Hippocampal formation (tissue), 2 donors: ENCODE measurements around the gene EXOC8.
"Not testable (repeated sequence)": the region's sequence is repeated elsewhere in the genome, so short reads cannot be mapped to it uniquely, and the experiment has no call there.

Source experiments
- DNase-seq, 2 donors: peaks; one replicate each; lab custom pipeline; 2025; lab: John Stamatoyannopoulos, UW

Gene EXOC8

GRCh38 chr1:231354330-231355020 lies 16.8 kb upstream of the EXOC8 start:
- DNase-seq: no peak

GRCh38 chr1:231353086-231353485 lies 15.4 kb upstream of the EXOC8 start:
- no peak for DNase-seq

- DNase-seq: no peak
Measured at GRCh38 chr1:231351816-231352215, 14.2 kb upstream of the EXOC8 start.

GRCh38 chr1:231348856-231349255 lies 11.2 kb upstream of the EXOC8 start:
- DNase-seq: not testable (repeated sequence)

- no peak for DNase-seq
Measured at GRCh38 chr1:231348442-231348841, 10.8 kb upstream of the EXOC8 start.

GRCh38 chr1:231347961-231348360 lies 10.3 kb upstream of the EXOC8 start:
- DNase-seq: no peak

GRCh38 chr1:231340328-231341013 lies 2.8 kb upstream of the EXOC8 start:
- DNase-seq: no peak

- DNase-seq: no peak
Measured at GRCh38 chr1:231338270-231339128, 847 bp upstream of the EXOC8 start, which contains the start of gene SPRTN. Gene SPRTN (plus strand): TSS chr1:231338293. CDS start chr1:231338384, 91 bp downstream.

- no peak for DNase-seq
Measured at GRCh38 chr1:231337043-231337471, 595 bp downstream of the EXOC8 start.

- DNase-seq: no peak
Measured at GRCh38 chr1:231335663-231336602, 1.7 kb downstream of the EXOC8 start.

GRCh38 chr1:231334952-231335351 lies 2.7 kb downstream of the EXOC8 start:
- no peak for DNase-seq

- DNase-seq: no peak
Measured at GRCh38 chr1:231334079-231334666, 3.5 kb downstream of the EXOC8 start.

GRCh38 chr1:231332761-231333160 lies 4.9 kb downstream of the EXOC8 start:
- no peak for DNase-seq

- no peak for DNase-seq
Measured at GRCh38 chr1:231329483-231329882, 8.2 kb downstream of the EXOC8 start.

- no peak for DNase-seq
Measured at GRCh38 chr1:231327617-231328016, 10.0 kb downstream of the EXOC8 start.

GRCh38 chr1:231326248-231326647 lies 11.4 kb downstream of the EXOC8 start:
- DNase-seq: no peak

GRCh38 chr1:231324660-231325059 lies 13.0 kb downstream of the EXOC8 start:
- no peak for DNase-seq

GRCh38 chr1:231322880-231323530 lies 14.6 kb downstream of the EXOC8 start:
- no peak for DNase-seq

- DNase-seq: no peak
Measured at GRCh38 chr1:231319080-231319479, 18.6 kb downstream of the EXOC8 start.

- no peak for DNase-seq
Measured at GRCh38 chr1:231318568-231318967, 19.1 kb downstream of the EXOC8 start.

- DNase-seq: no peak
Measured at GRCh38 chr1:231318015-231318355, 19.7 kb downstream of the EXOC8 start.
